GM21390 (cell line): ENCODE results near the gene FADD.

ENCODE experiments used
- ATAC-seq: cut with Tn5 transposase; IDR thresholded peaks from one replicate; pipeline ENCODE4 v1.9.1; 2021; ENCODE audit not compliant: unreplicated experiment

Gene FADD

GRCh38 chr11:70230840-70231710 lies 28.0 kb downstream of the FADD start:
- ATAC-seq, result no peak

GRCh38 chr11:70233034-70233433 lies 29.9 kb downstream of the FADD start:
- ATAC-seq, result no peak

- ATAC-seq, result no peak
Measured at GRCh38 chr11:70233511-70233934, 30.4 kb downstream of the FADD start.

- no peak for ATAC-seq
Measured at GRCh38 chr11:70233962-70234361, 30.9 kb downstream of the FADD start.

- ATAC-seq, result no peak
Measured at GRCh38 chr11:70240337-70240736, 37.2 kb downstream of the FADD start.

GRCh38 chr11:70241709-70242108 lies 38.6 kb downstream of the FADD start:
- no peak for ATAC-seq

- ATAC-seq, result no peak
Measured at GRCh38 chr11:70242885-70243284, 39.8 kb downstream of the FADD start.

GRCh38 chr11:70243912-70244652 lies 41.0 kb downstream of the FADD start:
- no peak for ATAC-seq

GRCh38 chr11:70244698-70245097 lies 41.6 kb downstream of the FADD start:
- no peak for ATAC-seq

- ATAC-seq, result no peak
Measured at GRCh38 chr11:70246196-70246595, 43.1 kb downstream of the FADD start.

GRCh38 chr11:70247042-70247709 lies 44.1 kb downstream of the FADD start:
- ATAC-seq, result no peak

- no peak for ATAC-seq
Measured at GRCh38 chr11:70247710-70248072, 44.6 kb downstream of the FADD start.

- no peak for ATAC-seq
Measured at GRCh38 chr11:70250876-70251658, 48.0 kb downstream of the FADD start.

GRCh38 chr11:70251659-70252321 lies 48.7 kb downstream of the FADD start:
- no peak for ATAC-seq

GRCh38 chr11:70252844-70253243 lies 49.7 kb downstream of the FADD start:
- no peak for ATAC-seq

- ATAC-seq, result no peak
Measured at GRCh38 chr11:70255477-70256116, 52.5 kb downstream of the FADD start.
